Spleen (tissue), 7 donors: ENCODE measurements around the gene STXBP6.

Source experiments
- CTCF ChIP-seq, 11 experiments: fragments of 200-600 bp in 7 of 11; fragments of 450-650 bp in 4 of 11; sonication (generic) in 4 of 11; IDR thresholded peaks in 8 of 11; conservative IDR thresholded peaks in 3 of 11; 1 replicate in 7 of 11; 2 replicates in 4 of 11; pipeline versions ENCODE4 v1.4.0 to v1.8.0; 2016 to 2021; ENCODE audit warnings: antibody characterized with exemption in 11 of 11, inconsistent platforms in 4 of 11, mild to moderate bottlenecking in 1 of 11
- POLR2A ChIP-seq, 3 donors: fragments of 450-650 bp; IDR thresholded peaks; one replicate each; pipeline ENCODE4 v1.5.1; 2017; ENCODE audit warnings: antibody characterized with exemption in 3 of 3, mild to moderate bottlenecking in 1 of 3
- POLR2AphosphoS5 ChIP-seq, 3 donors: sonication (generic); formaldehyde crosslinking; IDR thresholded peaks; one replicate each; pipeline ENCODE4 v1.5.1; 2017; ENCODE audit warnings: antibody characterized with exemption in 3 of 3
- donor health status: DM: no; HTN: no; CAD: no; lungs with moderate emphysema.
- donor health status: DM: no; HTN: no; CAD: no.
- donor health status: DM: no; HTN: no; CAD: no.

DNA sequence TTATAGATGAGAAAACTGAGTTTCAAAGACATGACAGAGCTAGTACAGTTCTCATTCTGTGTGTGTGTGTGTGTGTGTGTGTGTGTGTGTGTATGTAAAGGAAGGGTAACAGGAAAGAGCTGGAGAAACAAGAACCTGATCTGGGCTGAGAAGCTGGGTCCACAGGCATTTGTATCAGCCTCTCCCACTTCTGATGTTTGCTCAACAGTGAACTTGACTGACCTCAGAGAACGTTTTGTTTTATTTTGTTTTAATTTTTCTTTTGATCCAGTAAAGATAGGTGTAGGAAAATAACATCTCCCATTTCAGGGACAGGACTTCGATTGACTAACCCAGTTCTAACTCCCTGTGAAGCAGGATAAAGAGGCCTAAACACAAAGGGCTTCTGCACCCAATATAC, 85.4 kb downstream of the STXBP6 start:
- TF ChIP-seq CTCF (IDR thresholded peaks at IDR 0.05 in 8 of 11, conservative IDR thresholded peaks at IDR 0.05 in 3 of 11) (no peak), POLR2A (IDR thresholded peaks at IDR 0.05) (no peak), POLR2AphosphoS5 (IDR thresholded peaks at IDR 0.05) (no peak)
